PC-9 (cell line): ENCODE results near the gene DLG1. TPM values are rescaled to one million over a fixed set of nuclear protein-coding genes. Genes with fewer than 3 reads are reported as not detected.

Experiments used
- BruUV-seq: library from RNA; stranded (reverse); fragments of 400-500 nt; replicated peaks from 2 replicates; lab custom pipeline; 2021; lab: Mats Ljungman, UMichigan
- CTCF ChIA-PET: fragments of 300-600 bp; sonication (Branson Sonifier 250); formaldehyde crosslinking; loops from one replicate; lab custom pipeline; 2022; ENCODE audit warnings: antibody characterized with exemption; lab: Charles Lee
- POLR2A ChIA-PET: fragments of 300-600 bp; sonication (Branson Sonifier 250); formaldehyde crosslinking; loops from one replicate; lab custom pipeline; 2022; ENCODE audit warnings: antibody characterized with exemption; ENCODE audit not compliant: unreplicated experiment; lab: Charles Lee
- DNase-seq, 2 experiments: peaks; one replicate each; pipeline versions ENCODE4 v3.0.0 to v3.0.0-alpha.2; 2015 to 2022; ENCODE audit warnings: mixed read lengths in 1 of 2
- H2AFZ ChIP-seq: fragments of 200-600 bp; sonication (generic); 2 replicates; pipeline ENCODE4 v1.8.1; 2017; ENCODE audit warnings: antibody characterized with exemption
- H3F3A ChIP-seq: fragments of 200-600 bp; sonication (generic); 2 replicates; pipeline ENCODE4 v1.8.1; 2017; ENCODE audit warnings: antibody characterized with exemption, mild to moderate bottlenecking, low read depth; ENCODE audit not compliant: insufficient read depth
- H3K27ac ChIP-seq: fragments of 200-600 bp; sonication (generic); 2 replicates; pipeline ENCODE4 v1.6.1; 2016; ENCODE audit warnings: mixed run types
- H3K27me3 ChIP-seq: fragments of 200-600 bp; sonication (generic); 2 replicates; pipeline ENCODE4 v1.6.1; 2016; ENCODE audit warnings: low read depth, mixed run types; ENCODE audit not compliant: insufficient read depth
- H3K36me3 ChIP-seq: fragments of 200-600 bp; sonication (generic); 2 replicates; pipeline ENCODE4 v1.6.1; 2016; ENCODE audit warnings: low read depth, mixed run types
- H3K4me1 ChIP-seq: fragments of 200-600 bp; sonication (generic); replicated peaks from 2 replicates; pipeline ENCODE4 v1.6.1; 2016; ENCODE audit warnings: mixed run types; ENCODE audit not compliant: insufficient read depth
- H3K4me2 ChIP-seq: fragments of 200-600 bp; sonication (generic); 2 replicates; pipeline ENCODE4 v1.6.1; 2017; ENCODE audit warnings: mixed run types
- H3K4me3 ChIP-seq: fragments of 200-600 bp; sonication (generic); 2 replicates; pipeline ENCODE4 v1.6.1; 2016; ENCODE audit warnings: mixed run types
- H3K79me2 ChIP-seq: fragments of 200-600 bp; sonication (generic); 2 replicates; pipeline ENCODE4 v1.6.1; 2017; ENCODE audit warnings: low read depth, mixed run types
- H3K9me2 ChIP-seq: fragments of 200-600 bp; sonication (generic); 2 replicates; pipeline ENCODE4 v1.8.1; 2017; ENCODE audit warnings: mild to moderate bottlenecking; ENCODE audit not compliant: insufficient read depth
- H3K9me3 ChIP-seq: fragments of 200-600 bp; sonication (generic); 2 replicates; pipeline ENCODE4 v1.8.1; 2016; ENCODE audit warnings: low read depth; ENCODE audit not compliant: insufficient read depth
- H4K20me1 ChIP-seq: fragments of 200-600 bp; sonication (generic); 2 replicates; pipeline ENCODE4 v1.8.1; 2017; ENCODE audit not compliant: insufficient read depth
- CTCF ChIP-seq: fragments of 200-600 bp; sonication (generic); conservative IDR thresholded peaks from 2 replicates; pipeline ENCODE4 v1.6.1; 2017; ENCODE audit warnings: mixed run types, antibody characterized with exemption, mild to moderate bottlenecking, moderate library complexity
- EZH2 ChIP-seq: fragments of 200-600 bp; sonication (generic); IDR thresholded peaks from 2 replicates; pipeline ENCODE4 v1.8.0; 2017; ENCODE audit warnings: antibody characterized with exemption, low read depth
- intact Hi-C: fragments of 100-400 bp; cut with micrococcal nuclease; formaldehyde crosslinking; loops from one replicate; pipeline ENCODE4 v1.10.0; 2022; ENCODE audit not compliant: unreplicated experiment
- total RNA-seq: library from RNA; stranded (reverse); gene quantifications from 2 replicates; pipeline ENCODE4 v1.2.3, GENCODE V29; 2021

The DLG1 gene
- total RNA-seq, 1 experiment from 2014 or later = 201 TPM

GRCh38 chr3:197209366-197210260 is 88.8 kb downstream of the DLG1 start:
- TF ChIP-seq CTCF (no peak), EZH2 (no peak)
- no peaks in the 10 kb centered on the region for H3K27me3 ChIP-seq
- H3K27ac ChIP-seq = no peak overlapping the region; the same call in 1 of the 2 replicates
- CTCF ChIA-PET = interaction anchor here (1.0 kb wide), 1 partner anchor 180 kb away, joined by 3 read pairs; the partner anchor contains the start of gene MELTF
- H3K4me2 ChIP-seq = no peak overlapping the region
- no peak for DNase-seq
- H3K9me3 ChIP-seq = 0 out of 2 replicates have a peak, but pooled peaks cover 4% of the 10 kb centered on the region
- H3K9me2 ChIP-seq = no peaks in the 10 kb centered on the region
- intact Hi-C loops = no loop called here
- H3K4me1 ChIP-seq = no peaks in the 10 kb centered on the region
- no peak overlapping the region for H3K4me3 ChIP-seq
- H4K20me1 ChIP-seq = peaks cover 88% of the 10 kb centered on the region
- H3F3A ChIP-seq = peaks cover 69% of the 10 kb centered on the region
- no peak overlapping the region for H2AFZ ChIP-seq
- H3K36me3 ChIP-seq = peaks cover 13% of the 10 kb centered on the region
- peaks cover 96% of the 10 kb centered on the region for H3K79me2 ChIP-seq
- POLR2A ChIA-PET = interaction anchor here (0.6 to 0.7 kb wide), 2 partner anchors 22 to 973 kb away, joined by 3 to 8 read pairs; no protein-coding TSS in a partner anchor
- no TSS peak for BruUV-seq

GRCh38 chr3:197206913-197207312 is 91.5 kb downstream of the DLG1 start:
- no peak for DNase-seq
- Histone ChIP-seq H4K20me1 (peaks cover 90% of the 10 kb centered on the region), H3K4me1 (no peaks in the 10 kb centered on the region), H3F3A (peaks cover 47% of the 10 kb centered on the region), H3K27me3 (no peaks in the 10 kb centered on the region), H3K4me2 (no peak overlapping the region), H3K9me3 (0 out of 2 replicates have a peak, but pooled peaks cover 4% of the 10 kb centered on the region), H3K9me2 (no peaks in the 10 kb centered on the region), H3K27ac (no peak overlapping the region), H3K79me2 (peaks cover 96% of the 10 kb centered on the region), H3K4me3 (no peak overlapping the region), H2AFZ (no peak overlapping the region), H3K36me3 (peaks cover 13% of the 10 kb centered on the region)
- TF ChIP-seq EZH2 (no peak), CTCF (no peak)
- no TSS peak for BruUV-seq
- ChIA-PET CTCF (no interaction called here), POLR2A (no interaction called here)
- intact Hi-C loops = no loop called here

DNA sequence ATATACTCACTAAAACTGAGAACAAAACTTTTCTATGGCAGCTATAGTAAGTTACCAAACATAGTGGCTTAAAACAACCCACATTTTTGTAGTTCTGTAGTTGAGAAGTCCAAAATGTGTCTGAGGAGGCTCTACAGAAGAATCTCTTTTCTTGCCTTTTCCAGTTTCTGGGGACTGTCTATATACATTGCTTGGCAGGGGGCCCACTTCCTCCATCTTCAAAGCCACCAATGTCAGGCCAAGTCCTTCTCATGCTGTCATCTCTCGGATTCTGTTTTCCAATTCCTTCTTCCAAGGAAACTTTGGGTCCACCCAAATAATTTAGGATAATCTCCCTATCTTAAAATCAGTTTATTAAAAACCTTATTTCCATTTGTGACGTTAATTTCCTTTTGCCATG is 92.7 kb downstream of the DLG1 start:
- CTCF ChIA-PET = no interaction called here
- H3F3A ChIP-seq = peaks cover 41% of the 10 kb centered on the region
- intact Hi-C loops = no loop called here
- H3K36me3 ChIP-seq = peaks cover 4% of the 10 kb centered on the region; the same call in 1 of the 2 replicates
- H3K4me1 ChIP-seq = no peaks in the 10 kb centered on the region
- no peak for DNase-seq
- H3K9me3 ChIP-seq = no peaks in the 10 kb centered on the region
- H3K27ac ChIP-seq = no peak overlapping the region
- H4K20me1 ChIP-seq = peaks cover 92% of the 10 kb centered on the region
- TF ChIP-seq EZH2 = no peak
- no peak for TF ChIP-seq CTCF
- POLR2A ChIA-PET = interaction anchor here (0.6 kb wide), 1 partner anchor 61 kb away, joined by 3 read pairs; no protein-coding TSS in a partner anchor
- H3K79me2 ChIP-seq = peaks cover 96% of the 10 kb centered on the region
- BruUV-seq = no TSS peak
- H3K27me3 ChIP-seq = no peaks in the 10 kb centered on the region
- H3K4me3 ChIP-seq = no peak overlapping the region
- H3K9me2 ChIP-seq = no peaks in the 10 kb centered on the region
- no peak overlapping the region for H3K4me2 ChIP-seq
- H2AFZ ChIP-seq = no peak overlapping the region
